GM23338 (cell line): Measurements from ENCODE around the gene UGT8. TPM values are rescaled to one million over a fixed set of nuclear protein-coding genes. Genes with fewer than 3 reads are reported as not detected.
A peak's percentile ranks its signal among the peaks of the same experiment; 100 is the strongest.

Source experiments
- ATAC-seq: fragments of 200-7000 bp; cut with Tn5 transposase; 3 replicates; pipeline ENCODE4 v1.9.1; 2020
- DNase-seq: peaks from one replicate; pipeline ENCODE4 v3.0.0-alpha.2; 2015; ENCODE audit warnings: low spot score
- H2AFZ ChIP-seq: fragments of 200-600 bp; sonication (generic); 2 replicates; pipeline ENCODE4 v1.8.0; 2016; ENCODE audit warnings: antibody characterized with exemption, mild to moderate bottlenecking, moderate library complexity
- H3F3A ChIP-seq: fragments of 200-600 bp; sonication (generic); replicated peaks from 2 replicates; pipeline ENCODE4 v1.8.0; 2017; ENCODE audit warnings: antibody characterized with exemption, mixed run types, low read depth
- H3K27ac ChIP-seq: fragments of 200-600 bp; sonication (generic); 2 replicates; pipeline ENCODE4 v1.6.1; 2016; ENCODE audit warnings: low read depth
- H3K27me3 ChIP-seq: fragments of 200-600 bp; sonication (generic); 2 replicates; pipeline ENCODE4 v1.8.0; 2016; ENCODE audit warnings: mild to moderate bottlenecking, mixed run types, moderate library complexity; ENCODE audit not compliant: insufficient read depth
- H3K36me3 ChIP-seq: fragments of 200-600 bp; sonication (generic); 2 replicates; pipeline ENCODE4 v1.8.0; 2016; ENCODE audit warnings: mild to moderate bottlenecking; ENCODE audit not compliant: insufficient read depth
- H3K4me1 ChIP-seq: fragments of 200-600 bp; sonication (generic); 2 replicates; pipeline ENCODE4 v1.8.0; 2016; ENCODE audit warnings: mild to moderate bottlenecking, moderate library complexity; ENCODE audit not compliant: insufficient read depth
- H3K4me2 ChIP-seq: fragments of 200-600 bp; sonication (generic); 2 replicates; pipeline ENCODE4 v1.7.1; 2017; ENCODE audit warnings: mixed run types
- H3K4me3 ChIP-seq: fragments of 200-600 bp; sonication (generic); 2 replicates; pipeline ENCODE4 v1.6.1; 2016; ENCODE audit warnings: mixed run types
- H3K79me2 ChIP-seq: fragments of 200-600 bp; sonication (generic); replicated peaks from 2 replicates; pipeline ENCODE4 v1.8.0; 2017; ENCODE audit warnings: mild to moderate bottlenecking; ENCODE audit not compliant: insufficient read depth
- H3K9me2 ChIP-seq: fragments of 200-600 bp; sonication (generic); 2 replicates; pipeline ENCODE4 v1.8.0; 2017; ENCODE audit not compliant: insufficient read depth
- H4K20me1 ChIP-seq: fragments of 200-600 bp; sonication (generic); replicated peaks from 2 replicates; pipeline ENCODE4 v1.8.0; 2017; ENCODE audit warnings: mild to moderate bottlenecking; ENCODE audit not compliant: insufficient read depth
- H3K27ac Mint-ChIP-seq: 2 replicates; pipeline ENCODE4 v1.8.0; 2020; ENCODE audit warnings: inconsistent platforms, mild to moderate bottlenecking, moderate library complexity, mixed read lengths
- H3K27me3 Mint-ChIP-seq: 3 replicates; pipeline ENCODE4 v1.8.0; 2022; ENCODE audit warnings: low read depth, mild to moderate bottlenecking, moderate library complexity, mixed read lengths, inconsistent platforms; ENCODE audit not compliant: insufficient read depth, poor library complexity
- H3K36me3 Mint-ChIP-seq: 3 replicates; pipeline ENCODE4 v1.8.0; 2021; ENCODE audit warnings: low read depth, mild to moderate bottlenecking, inconsistent platforms, moderate library complexity, mixed read lengths
- H3K4me1 Mint-ChIP-seq: 3 replicates; pipeline ENCODE4 v1.8.0; 2020; ENCODE audit warnings: mild to moderate bottlenecking, inconsistent platforms, mixed read lengths
- H3K4me3 Mint-ChIP-seq: 3 replicates; pipeline ENCODE4 v1.8.0; 2021; ENCODE audit warnings: moderate library complexity, mild to moderate bottlenecking, inconsistent platforms, mixed read lengths
- H3K9me3 Mint-ChIP-seq: 3 replicates; pipeline ENCODE4 v1.8.0; 2020; ENCODE audit warnings: moderate library complexity, mild to moderate bottlenecking, inconsistent platforms, mixed read lengths
- CREB1 ChIP-seq: fragments of 250-450 bp; sonication (Bioruptor Pico); IDR thresholded peaks from 2 replicates; pipeline ENCODE4 v1.5.0; 2020; ENCODE audit warnings: low read depth, mild to moderate bottlenecking, moderate library complexity
- CTCF ChIP-seq, 2 experiments: fragments of 200-600 bp in 1 of 2; sonication (generic) in 1 of 2; conservative IDR thresholded peaks; 2 replicates each; pipeline versions ENCODE4 v1.5.1 to v1.6.1; 2016 to 2017; ENCODE audit warnings: antibody characterized with exemption in 2 of 2, low read depth in 2 of 2, mild to moderate bottlenecking in 2 of 2, moderate library complexity in 1 of 2
- ETS1 ChIP-seq: IDR thresholded peaks from 2 replicates; pipeline ENCODE4 v1.6.1; 2016; ENCODE audit warnings: antibody characterized with exemption
- EZH2 ChIP-seq: fragments of 200-600 bp; sonication (generic); IDR thresholded peaks from one replicate; pipeline ENCODE4 v1.8.0; 2017; ENCODE audit warnings: antibody characterized with exemption, mild to moderate bottlenecking, low read depth; ENCODE audit not compliant: unreplicated experiment
- EZH2phosphoT487 ChIP-seq: fragments of 200-600 bp; sonication (generic); IDR thresholded peaks from one replicate; pipeline ENCODE4 v1.8.1; 2018; ENCODE audit warnings: antibody characterized with exemption; ENCODE audit not compliant: unreplicated experiment
- JUNB ChIP-seq: IDR thresholded peaks from one replicate; pipeline ENCODE4 v1.6.1; 2016; ENCODE audit warnings: antibody characterized with exemption; ENCODE audit not compliant: unreplicated experiment
- NANOG ChIP-seq: IDR thresholded peaks from 2 replicates; pipeline ENCODE4 v1.6.1; 2016; ENCODE audit warnings: antibody characterized with exemption, borderline replicate concordance
- POLR2AphosphoS5 ChIP-seq: IDR thresholded peaks from 2 replicates; pipeline ENCODE4 v1.6.1; 2016; ENCODE audit warnings: antibody characterized with exemption, low read depth
- REST ChIP-seq: IDR thresholded peaks from one replicate; pipeline ENCODE4 v1.6.1; 2018; ENCODE audit warnings: antibody characterized with exemption; ENCODE audit not compliant: unreplicated experiment
- STAT1 ChIP-seq: IDR thresholded peaks from one replicate; pipeline ENCODE4 v1.6.1; 2016; ENCODE audit warnings: antibody characterized with exemption; ENCODE audit not compliant: unreplicated experiment
- ZNF114 ChIP-seq: fragments of 250-450 bp; sonication (Bioruptor Pico); IDR thresholded peaks from 2 replicates; pipeline ENCODE4 v1.5.0; 2020; ENCODE audit warnings: mild to moderate bottlenecking, moderate library complexity
- ZNF331 ChIP-seq: fragments of 250-450 bp; sonication (Bioruptor Pico); IDR thresholded peaks from 2 replicates; pipeline ENCODE4 v1.5.0; 2020; ENCODE audit warnings: low read depth, mild to moderate bottlenecking, moderate library complexity
- ZNF462 ChIP-seq: fragments of 250-450 bp; sonication (Bioruptor Pico); IDR thresholded peaks from 2 replicates; pipeline ENCODE4 v1.5.0; 2020; ENCODE audit warnings: mild to moderate bottlenecking, moderate library complexity
- polyA plus RNA-seq: library from polyadenylated mRNA; unstranded; fragments of >200 nt; fragmentation: Nextera tagmentation; extraction: Ambion mirVana; gene quantifications from 2 replicates; pipeline ENCODE4 v1.2.1, GENCODE V29; 2016
- total RNA-seq: library from RNA; depleted of rRNA; stranded (reverse); fragments of >200 nt; shearing (Covaris generic); gene quantifications from 2 replicates; pipeline ENCODE4 v1.2.3, GENCODE V29; 2014

UGT8 gene
- total and polyA plus RNA-seq, 2 experiments from 2014 or later, result 14.9 to 39.0 TPM

GRCh38 chr4:114563536-114564315, 34.9 kb upstream of the UGT8 start:
- Histone ChIP-seq H3K4me2 (peak overlapping the region; percentile 25), H3F3A (no peaks in the 10 kb centered on the region), H3K4me3 (no peak overlapping the region), H2AFZ (no peak overlapping the region), H3K36me3 (peaks cover 14% of the 10 kb centered on the region; the same call in 1 of the 2 replicates), H3K4me1 (peaks cover 30% of the 10 kb centered on the region), H3K79me2 (no peaks in the 10 kb centered on the region), H4K20me1 (no peaks in the 10 kb centered on the region), H3K9me2 (no peaks in the 10 kb centered on the region), H3K27me3 (no peaks in the 10 kb centered on the region), H3K27ac (no peak overlapping the region)
- Mint-ChIP-seq H3K36me3 (peaks cover 29% of the 10 kb centered on the region), H3K4me3 (no peak overlapping the region), H3K27me3 (peaks cover 7% of the 10 kb centered on the region), H3K4me1 (peaks cover 30% of the 10 kb centered on the region), H3K27ac (peak overlapping the region; percentile 81), H3K9me3 (peaks cover 34% of the 10 kb centered on the region)
- ATAC-seq (peak; percentile 65), DNase-seq (peak; percentile 24)
- TF ChIP-seq EZH2 (no peak), REST (no peak), ZNF331 (CRISPR knock-in tag) (no peak), NANOG (no peak), CREB1 (CRISPR knock-in tag) (no peak), EZH2phosphoT487 (no peak), CTCF (conservative IDR thresholded peaks at IDR 0.05; ENCODE audit: low read depth in 2 of 2) (no peak), ZNF114 (no peak), JUNB (no peak), ETS1 (no peak), POLR2AphosphoS5 (no peak), STAT1 (no peak), ZNF462 (no peak)
